CD8-positive, alpha-beta memory T cell (primary cell): Measurements from ENCODE around the gene IGLL5. TPM values are rescaled to one million over a fixed set of nuclear protein-coding genes. Genes with fewer than 3 reads are reported as not detected.

ENCODE experiments used
- CTCF ChIA-PET: fragments of 350-600 bp; sonication (Branson Sonifier 250); formaldehyde crosslinking; loops from one replicate; lab custom pipeline; 2021; ENCODE audit warnings: antibody characterized with exemption; lab: Charles Lee
- POLR2A ChIA-PET: fragments of 350-600 bp; sonication (Branson Sonifier 250); formaldehyde crosslinking; loops from one replicate; lab custom pipeline; 2021; ENCODE audit warnings: antibody characterized with exemption; lab: Charles Lee
- DNase-seq, 5 donors: peaks; one replicate each; pipeline versions ENCODE4 v3.0.0 to v3.0.0-alpha.2; 2020 to 2022; ENCODE audit warnings: mixed read lengths in 1 of 5
- H3K27ac ChIP-seq: one replicate; pipeline ENCODE4 v1.7.0; 2013; ENCODE audit warnings: low read depth, mild to moderate bottlenecking, low read length, moderate library complexity
- H3K27me3 ChIP-seq: 2 replicates; pipeline ENCODE4 v1.7.0; 2013; ENCODE audit warnings: low read length, mild to moderate bottlenecking; ENCODE audit not compliant: insufficient read depth, poor library complexity, severe bottlenecking
- H3K36me3 ChIP-seq: 2 replicates; pipeline ENCODE4 v1.7.0; 2013; ENCODE audit warnings: mild to moderate bottlenecking, low read length, moderate library complexity; ENCODE audit not compliant: insufficient read depth
- H3K4me1 ChIP-seq: 2 replicates; pipeline ENCODE4 v1.7.0; 2013; ENCODE audit warnings: mild to moderate bottlenecking, low read length, moderate library complexity; ENCODE audit not compliant: insufficient read depth
- H3K4me3 ChIP-seq: 2 replicates; pipeline ENCODE4 v1.7.0; 2013; ENCODE audit warnings: mild to moderate bottlenecking, low read length
- H3K9me3 ChIP-seq: 2 replicates; pipeline ENCODE4 v1.7.0; 2013; ENCODE audit warnings: mild to moderate bottlenecking, low read length
- H3K27ac Mint-ChIP-seq, 8 donors: one replicate each; pipeline ENCODE4 v1.8.0; 2020 to 2021; ENCODE audit warnings: mixed read lengths in 8 of 8, mild to moderate bottlenecking in 6 of 8, inconsistent platforms in 3 of 8, moderate library complexity in 3 of 8
- H3K27me3 Mint-ChIP-seq, 2 donors: one replicate each; pipeline ENCODE4 v1.8.0; 2020 to 2021; ENCODE audit warnings: mixed read lengths in 2 of 2, mild to moderate bottlenecking in 1 of 2, moderate library complexity in 1 of 2
- H3K36me3 Mint-ChIP-seq, 3 donors: one replicate each; pipeline ENCODE4 v1.8.0; 2020 to 2021; ENCODE audit warnings: mixed read lengths in 3 of 3, inconsistent platforms in 1 of 3, mild to moderate bottlenecking in 1 of 3
- H3K4me1 Mint-ChIP-seq, 3 donors: one replicate each; pipeline ENCODE4 v1.8.0; 2020 to 2021; ENCODE audit warnings: mixed read lengths in 3 of 3, inconsistent platforms in 1 of 3, mild to moderate bottlenecking in 1 of 3
- H3K4me3 Mint-ChIP-seq, 7 donors: one replicate each; pipeline ENCODE4 v1.8.0; 2020 to 2021; ENCODE audit warnings: mixed read lengths in 7 of 7, mild to moderate bottlenecking in 6 of 7, moderate library complexity in 4 of 7, inconsistent platforms in 2 of 7
- H3K9me3 Mint-ChIP-seq, 5 donors: one replicate each; pipeline ENCODE4 v1.8.0; 2020 to 2022; ENCODE audit warnings: mixed read lengths in 5 of 5, mild to moderate bottlenecking in 3 of 5, moderate library complexity in 2 of 5, inconsistent platforms in 1 of 5
- polyA plus RNA-seq: library from polyadenylated mRNA; unstranded; fragments of 300-500 nt; fragmentation: Illumina TruSeq; gene quantifications from one replicate; pipeline ENCODE4 v1.2.3, GENCODE V29; 2021
- total RNA-seq, 2 experiments: library from RNA; stranded (reverse); gene quantifications; one replicate each; pipeline ENCODE4 v1.2.3, GENCODE V29; 2021

The IGLL5 gene
- total and polyA plus RNA-seq, 3 experiments from 2014 or later = not detected

DNA sequence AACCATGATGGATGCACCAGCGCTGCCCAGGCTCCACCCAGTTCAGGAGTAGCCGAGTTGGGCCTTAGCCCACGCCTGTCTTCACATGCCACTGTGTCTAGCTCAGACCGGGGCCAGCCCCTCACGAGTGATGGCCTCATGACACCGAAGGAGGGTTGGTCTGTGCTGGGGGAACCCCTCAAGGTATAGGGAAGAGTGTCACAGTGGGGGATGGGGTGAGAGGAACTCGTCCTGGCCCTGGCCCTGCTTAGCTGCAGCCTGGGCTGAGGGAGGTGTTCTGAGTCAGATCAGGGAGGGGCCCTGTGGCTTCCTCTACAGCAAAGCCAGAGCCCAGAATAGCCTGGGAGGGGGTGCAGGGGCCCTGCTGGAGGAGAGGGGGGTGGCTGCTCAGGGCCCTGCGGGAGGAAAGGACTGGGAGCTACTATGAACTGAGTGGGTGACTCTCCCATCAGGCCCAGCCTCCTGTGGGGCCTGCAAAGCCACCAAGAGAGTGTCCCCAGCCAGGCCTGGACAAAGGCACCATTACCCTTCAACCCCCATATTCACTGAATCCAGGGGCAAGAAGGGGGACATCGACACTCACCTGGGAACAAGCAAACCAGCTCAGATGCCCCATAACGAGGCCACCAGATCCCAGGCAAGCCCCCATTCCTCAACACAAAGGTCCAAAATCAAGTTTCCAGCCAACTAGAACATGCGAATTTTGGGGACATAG, 41.2 kb downstream of the IGLL5 start:
- H3K27me3 Mint-ChIP-seq = peaks cover 0 to 3% of the 10 kb centered on the region in 2 donors
- Histone ChIP-seq H3K4me3 (no peak overlapping the region), H3K36me3 (no peaks in the 10 kb centered on the region), H3K27ac (no peak overlapping the region), H3K27me3 (no peaks in the 10 kb centered on the region), H3K4me1 (peaks cover 11% of the 10 kb centered on the region), H3K9me3 (no peaks in the 10 kb centered on the region)
- POLR2A ChIA-PET = no interaction called here
- no peaks in the 10 kb centered on the region for H3K9me3 Mint-ChIP-seq
- CTCF ChIA-PET = no interaction called here
- H3K27ac Mint-ChIP-seq = peak overlapping the region in 3 of 8 donors; percentile 23 to 74 (median 47)
- H3K36me3 Mint-ChIP-seq = no peaks in the 10 kb centered on the region
- DNase-seq = peak in 4 of 5 donors; percentile 5 to 74 (median 31)
- H3K4me3 Mint-ChIP-seq = peak overlapping the region in 3 of 7 donors; percentile 8 to 28 (median 17)
- peaks cover 7 to 37% (median 17%) of the 10 kb centered on the region in 3 donors for H3K4me1 Mint-ChIP-seq

DNA sequence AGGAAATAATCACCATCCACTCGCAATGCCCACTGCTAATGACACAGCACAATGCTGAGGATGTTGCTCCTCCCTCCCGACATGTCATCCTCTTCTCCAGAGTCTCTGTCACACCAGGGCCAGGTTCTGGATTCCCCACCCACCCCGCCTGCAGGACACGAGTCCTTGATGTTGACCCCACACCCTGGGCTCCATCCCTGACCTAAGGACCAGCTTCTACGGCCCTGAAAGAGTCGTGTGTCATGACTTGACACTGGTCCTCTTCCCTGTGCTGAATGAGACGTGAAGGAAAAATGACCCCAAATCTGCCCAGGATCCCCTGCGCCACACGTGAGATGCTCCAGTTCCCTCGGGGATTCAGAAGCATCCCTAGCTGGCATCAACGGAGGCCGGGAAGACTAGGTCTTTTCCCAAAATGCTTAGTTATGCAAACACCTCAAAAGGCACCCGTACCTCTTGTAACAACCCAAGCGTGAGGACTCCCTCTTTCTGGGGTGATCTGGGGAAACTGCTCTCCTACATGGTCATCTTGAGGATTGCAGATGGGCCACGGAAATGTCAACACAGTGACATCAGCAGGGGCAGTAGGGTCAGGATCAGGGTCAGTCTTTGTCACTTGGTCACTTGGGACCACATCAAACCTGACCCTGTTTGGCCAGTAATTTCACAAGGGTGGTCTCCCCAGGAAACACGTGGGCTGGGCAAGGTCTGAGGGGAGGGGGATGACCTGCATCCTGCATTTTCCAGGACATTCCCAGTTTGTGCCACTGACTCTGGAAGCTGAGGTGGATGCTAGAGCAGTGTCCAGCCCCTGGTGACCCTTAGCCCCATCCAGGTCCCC, 42.0 kb downstream of the IGLL5 start:
- no peak for DNase-seq
- Mint-ChIP-seq H3K36me3 (no peaks in the 10 kb centered on the region), H3K9me3 (no peaks in the 10 kb centered on the region), H3K4me1 (peaks cover 7 to 37% (median 17%) of the 10 kb centered on the region in 3 donors), H3K4me3 (peak overlapping the region in 1 of 7 donors; percentile 52), H3K27me3 (peaks cover 0 to 3% of the 10 kb centered on the region in 2 donors), H3K27ac (peak overlapping the region in 1 of 8 donors; percentile 27)
- Histone ChIP-seq H3K4me1 (peaks cover 11% of the 10 kb centered on the region), H3K4me3 (no peak overlapping the region), H3K9me3 (no peaks in the 10 kb centered on the region), H3K27ac (no peak overlapping the region), H3K36me3 (no peaks in the 10 kb centered on the region), H3K27me3 (no peaks in the 10 kb centered on the region)
- ChIA-PET POLR2A (no interaction called here), CTCF (interaction anchor here (1.0 kb wide), 1 partner anchor 28 kb away, joined by 3 read pairs; no protein-coding TSS in a partner anchor)

DNA sequence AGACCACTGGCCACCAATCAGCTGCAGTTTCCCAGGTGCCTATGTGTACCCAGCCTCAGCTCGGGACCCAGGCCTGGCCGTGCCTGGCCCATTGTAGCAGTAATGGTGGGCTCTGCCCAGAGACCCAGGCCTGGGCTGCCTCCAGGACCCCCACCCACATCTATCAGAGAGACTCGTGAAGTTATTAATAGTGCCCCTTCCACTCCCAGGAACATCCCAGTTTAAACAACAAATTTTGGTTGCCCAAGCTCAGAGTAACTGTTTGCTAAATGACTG, 42.5 kb downstream of the IGLL5 start:
- ChIA-PET CTCF (interaction anchor here (1.0 to 1.9 kb wide), 2 partner anchors 12 to 27 kb away, joined by 3 to 10 read pairs; no protein-coding TSS in a partner anchor), POLR2A (no interaction called here)
- no peaks in the 10 kb centered on the region for H3K36me3 ChIP-seq
- no peak for DNase-seq
- no peak overlapping the region for H3K4me3 ChIP-seq
- peaks cover 0 to 2% of the 10 kb centered on the region in 2 donors for H3K27me3 Mint-ChIP-seq
- H3K9me3 Mint-ChIP-seq = no peaks in the 10 kb centered on the region
- H3K36me3 Mint-ChIP-seq = no peaks in the 10 kb centered on the region
- H3K4me1 ChIP-seq = peaks cover 11% of the 10 kb centered on the region
- H3K27me3 ChIP-seq = no peaks in the 10 kb centered on the region
- H3K27ac Mint-ChIP-seq = peak overlapping the region in 1 of 8 donors; percentile 29
- no peak overlapping the region for H3K4me3 Mint-ChIP-seq
- no peaks in the 10 kb centered on the region for H3K9me3 ChIP-seq
- no peak overlapping the region for H3K27ac ChIP-seq
- H3K4me1 Mint-ChIP-seq = peaks cover 7 to 37% (median 17%) of the 10 kb centered on the region in 3 donors

DNA sequence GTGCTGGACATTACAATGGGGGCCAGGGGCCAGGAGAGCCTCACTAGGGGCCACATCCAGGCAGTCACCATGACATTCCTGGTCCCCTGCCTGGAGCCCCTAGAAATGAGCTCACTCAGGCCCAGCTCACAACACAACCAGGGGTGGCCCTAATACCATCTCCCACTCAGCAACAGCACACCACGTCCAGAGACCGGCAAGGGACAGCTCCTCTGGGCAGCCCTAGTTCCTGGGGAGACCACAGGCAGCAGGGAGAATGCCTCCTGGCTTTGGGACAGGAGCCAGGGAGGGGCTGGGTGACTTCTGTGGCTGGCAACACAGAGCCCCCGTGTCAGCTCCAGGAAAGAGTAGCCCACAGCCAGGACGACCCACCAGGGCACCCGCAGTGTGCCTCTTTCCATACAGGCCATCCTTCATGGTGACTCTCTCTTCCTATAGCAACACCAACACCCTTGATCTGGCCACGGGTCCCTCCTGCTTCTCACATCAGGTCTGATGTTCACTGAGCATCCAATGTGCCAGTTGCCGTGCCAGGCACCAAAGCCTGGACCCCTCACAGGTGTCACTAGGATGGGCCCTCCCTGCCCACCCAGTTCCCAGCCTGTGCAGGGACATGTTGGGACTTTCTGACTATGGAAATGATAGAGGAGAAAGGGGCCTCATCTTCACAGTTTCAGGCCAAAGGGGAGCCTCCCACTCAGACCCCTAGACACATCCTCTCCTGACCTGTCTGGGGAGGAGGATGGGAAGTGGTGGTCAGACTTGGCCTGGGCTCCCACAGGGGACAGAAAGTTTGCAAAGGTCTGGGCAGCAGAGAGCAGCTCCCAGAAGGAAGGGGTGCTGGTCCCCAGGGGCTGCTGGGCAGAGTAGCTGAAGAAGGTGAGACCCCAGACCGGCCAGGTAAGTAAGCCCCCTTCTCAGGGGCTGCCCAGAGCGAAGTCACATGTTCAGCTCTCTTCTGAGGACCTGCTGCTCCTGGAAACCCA, 43.2 kb downstream of the IGLL5 start:
- H3K36me3 ChIP-seq = no peaks in the 10 kb centered on the region
- POLR2A ChIA-PET = no interaction called here
- H3K27ac ChIP-seq = no peak overlapping the region
- Mint-ChIP-seq H3K4me3 (no peak overlapping the region), H3K4me1 (peaks cover 7 to 37% (median 17%) of the 10 kb centered on the region in 3 donors), H3K27ac (peak overlapping the region in 5 of 8 donors; percentile 29 to 67 (median 61)), H3K36me3 (no peaks in the 10 kb centered on the region), H3K27me3 (peaks cover 0 to 2% of the 10 kb centered on the region in 2 donors), H3K9me3 (no peaks in the 10 kb centered on the region)
- CTCF ChIA-PET = interaction anchor here (0.8 to 1.9 kb wide), 3 partner anchors 11 to 177 kb away, joined by 3 to 10 read pairs (median 3); no protein-coding TSS in a partner anchor
- peaks cover 11% of the 10 kb centered on the region for H3K4me1 ChIP-seq
- no peak for DNase-seq
- no peaks in the 10 kb centered on the region for H3K27me3 ChIP-seq
- no peak overlapping the region for H3K4me3 ChIP-seq
- no peaks in the 10 kb centered on the region for H3K9me3 ChIP-seq

DNA sequence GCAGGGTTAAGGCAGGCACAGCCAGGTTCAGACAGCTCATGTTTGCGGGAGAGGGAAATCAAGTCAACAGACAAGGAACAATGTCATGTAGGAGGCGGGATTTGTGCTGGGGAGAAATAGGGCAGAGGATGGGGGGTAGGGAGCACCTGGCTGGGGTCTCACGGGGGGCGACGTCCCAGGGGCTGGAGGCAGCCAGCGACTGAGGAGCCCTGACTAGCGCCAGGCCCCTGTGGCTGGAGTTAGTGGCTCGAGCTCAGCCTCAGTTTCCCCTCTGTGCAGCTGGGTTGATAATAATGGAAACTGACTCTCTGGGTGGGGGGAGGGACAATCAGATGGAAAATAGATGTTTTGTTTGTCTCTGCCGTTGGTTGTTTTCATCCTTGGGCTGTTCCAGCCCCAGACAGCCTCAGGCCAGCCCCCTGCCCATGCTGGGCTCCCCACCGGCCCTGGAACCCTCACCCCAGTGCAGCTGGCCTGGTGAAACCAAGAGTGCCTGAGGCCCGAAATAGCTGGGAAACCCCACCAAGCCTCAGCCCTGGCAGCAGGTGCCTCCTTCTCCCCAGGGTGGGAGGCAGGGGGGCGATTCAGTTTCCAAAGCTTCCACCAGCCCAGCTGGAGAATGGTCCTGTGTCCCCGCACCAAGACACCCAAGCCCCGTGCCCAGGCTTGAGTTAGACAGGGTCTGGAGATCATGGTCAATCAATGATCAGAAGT, 44.1 kb downstream of the IGLL5 start:
- Histone ChIP-seq H3K9me3 (no peaks in the 10 kb centered on the region), H3K36me3 (no peaks in the 10 kb centered on the region), H3K27ac (no peak overlapping the region), H3K4me3 (no peak overlapping the region), H3K4me1 (peaks cover 11% of the 10 kb centered on the region), H3K27me3 (no peaks in the 10 kb centered on the region)
- no peaks in the 10 kb centered on the region for H3K9me3 Mint-ChIP-seq
- POLR2A ChIA-PET = no interaction called here
- peaks cover 7 to 31% (median 17%) of the 10 kb centered on the region in 3 donors for H3K4me1 Mint-ChIP-seq
- H3K36me3 Mint-ChIP-seq = no peaks in the 10 kb centered on the region
- H3K27ac Mint-ChIP-seq = peak overlapping the region in 3 of 8 donors; percentile 29 to 67 (median 65)
- DNase-seq = no peak
- CTCF ChIA-PET = interaction anchor here (0.8 to 1.9 kb wide), 2 partner anchors 10 to 178 kb away, joined by 3 to 10 read pairs; no protein-coding TSS in a partner anchor
- H3K27me3 Mint-ChIP-seq = peaks cover 0 to 2% of the 10 kb centered on the region in 2 donors
- H3K4me3 Mint-ChIP-seq = no peak overlapping the region

DNA sequence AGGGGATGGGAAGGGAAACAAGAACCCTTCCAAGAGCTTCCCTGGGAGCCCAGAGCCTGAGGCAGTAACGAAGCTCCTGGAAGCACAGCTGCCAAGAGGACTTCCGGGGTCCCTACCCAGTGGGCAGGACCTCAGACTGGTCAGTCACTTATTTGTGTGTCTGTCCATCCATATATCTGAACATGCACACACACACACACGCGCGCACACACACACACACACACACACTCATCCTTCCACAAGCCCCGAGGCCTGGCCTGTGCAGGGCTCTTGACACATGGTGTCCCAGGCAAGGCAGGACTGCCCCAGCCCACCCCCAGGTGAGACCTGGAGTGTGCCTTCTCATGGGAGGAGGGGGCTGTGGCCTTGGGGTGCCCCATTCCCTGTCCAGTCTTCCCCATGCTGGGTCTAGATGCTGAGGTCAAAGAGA, 44.9 kb downstream of the IGLL5 start:
- H3K36me3 Mint-ChIP-seq = no peaks in the 10 kb centered on the region

More for the DNA sequence above, 44.9 kb downstream of the IGLL5 start:
- Histone ChIP-seq H3K27me3 (no peaks in the 10 kb centered on the region), H3K36me3 (no peaks in the 10 kb centered on the region), H3K27ac (no peak overlapping the region), H3K9me3 (no peaks in the 10 kb centered on the region), H3K4me3 (no peak overlapping the region), H3K4me1 (peaks cover 11% of the 10 kb centered on the region)
- Mint-ChIP-seq H3K27me3 (peaks cover 0 to under 1% of the 10 kb centered on the region in 2 donors), H3K4me3 (no peak overlapping the region), H3K4me1 (peaks cover 7 to 23% (median 14%) of the 10 kb centered on the region in 3 donors), H3K27ac (peak overlapping the region in 1 of 8 donors; percentile 91), H3K9me3 (no peaks in the 10 kb centered on the region)
- POLR2A ChIA-PET = no interaction called here
- CTCF ChIA-PET = interaction anchor here (1.4 to 1.9 kb wide), 2 partner anchors 10 to 187 kb away, joined by 3 to 10 read pairs; no protein-coding TSS in a partner anchor
- DNase-seq = no peak
